ENCODE measurements around the gene NUDT4. TPM values are rescaled to one million over a fixed set of nuclear protein-coding genes. Genes with fewer than 3 reads are reported as not detected.
A peak's percentile ranks its signal among the peaks of the same experiment; 100 is the strongest.
"Not testable (repeated sequence)": the region's sequence is repeated elsewhere in the genome, so short reads cannot be mapped to it uniquely, and the experiment has no call there.

NUDT4 gene
- total RNA-seq, 2 experiments from 2014 or later, result 26.4 to 32.4 TPM

DNA sequence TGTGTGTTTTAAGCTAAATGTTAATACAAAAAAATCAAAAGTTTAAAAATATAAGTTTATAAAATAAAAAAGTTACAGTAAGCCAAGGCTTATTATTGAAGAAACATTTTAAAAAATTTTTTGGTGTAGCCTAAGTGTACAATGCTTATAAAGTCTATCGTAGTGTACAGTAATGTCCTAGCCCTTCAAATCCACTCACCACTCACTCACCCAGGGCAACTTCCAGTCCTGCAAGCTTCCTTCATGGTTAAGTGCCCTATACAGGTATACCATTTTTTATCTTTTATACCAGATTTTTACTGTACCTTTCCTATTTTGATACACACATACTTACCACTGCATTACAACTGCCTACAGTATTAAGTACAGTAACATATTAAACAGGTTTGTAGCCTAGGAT is 52.1 kb downstream of the NUDT4 start:
- peaks cover 100% of the 10 kb centered on the region for H3K79me2 ChIP-seq (ENCODE audit: insufficient read depth, low read depth, low read length)
- no TSS peak for BruUV-seq (replicated peaks)
- H3K4me3 ChIP-seq (ENCODE audit: low read depth, low read length, poor library complexity, severe bottlenecking), result no peak overlapping the region
- peaks cover 68% of the 10 kb centered on the region for H4K20me1 ChIP-seq (ENCODE audit: insufficient read depth, low read length)
- ChIA-PET CTCF (ENCODE audit: unreplicated experiment) (interaction anchor here (0.8 kb wide), 1 partner anchor 10 kb away, joined by 3 read pairs; no protein-coding TSS in a partner anchor), POLR2A (interaction anchor here (0.6 to 1.1 kb wide), 2 partner anchors 8 to 122 kb away, joined by 3 to 8 read pairs; no protein-coding TSS in a partner anchor)
- no peaks in the 10 kb centered on the region for H3K9me2 ChIP-seq (ENCODE audit: insufficient read depth, low read length)
- no peak overlapping the region for H2AFZ ChIP-seq (ENCODE audit: low read length)
- TF ChIP-seq, protein P1, sequence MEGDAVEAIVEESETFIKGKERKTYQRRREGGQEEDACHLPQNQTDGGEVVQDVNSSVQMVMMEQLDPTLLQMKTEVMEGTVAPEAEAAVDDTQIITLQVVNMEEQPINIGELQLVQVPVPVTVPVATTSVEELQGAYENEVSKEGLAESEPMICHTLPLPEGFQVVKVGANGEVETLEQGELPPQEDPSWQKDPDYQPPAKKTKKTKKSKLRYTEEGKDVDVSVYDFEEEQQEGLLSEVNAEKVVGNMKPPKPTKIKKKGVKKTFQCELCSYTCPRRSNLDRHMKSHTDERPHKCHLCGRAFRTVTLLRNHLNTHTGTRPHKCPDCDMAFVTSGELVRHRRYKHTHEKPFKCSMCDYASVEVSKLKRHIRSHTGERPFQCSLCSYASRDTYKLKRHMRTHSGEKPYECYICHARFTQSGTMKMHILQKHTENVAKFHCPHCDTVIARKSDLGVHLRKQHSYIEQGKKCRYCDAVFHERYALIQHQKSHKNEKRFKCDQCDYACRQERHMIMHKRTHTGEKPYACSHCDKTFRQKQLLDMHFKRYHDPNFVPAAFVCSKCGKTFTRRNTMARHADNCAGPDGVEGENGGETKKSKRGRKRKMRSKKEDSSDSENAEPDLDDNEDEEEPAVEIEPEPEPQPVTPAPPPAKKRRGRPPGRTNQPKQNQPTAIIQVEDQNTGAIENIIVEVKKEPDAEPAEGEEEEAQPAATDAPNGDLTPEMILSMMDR (conservative IDR thresholded peaks at IDR 0.05; ENCODE audit: low read length), result no peak
- no peak for TF ChIP-seq EZH2phosphoT487 (IDR thresholded peaks at IDR 0.05; ENCODE audit: borderline replicate concordance, low read depth, low read length)
- peaks cover 14% of the 10 kb centered on the region; the same call in 1 of the 2 replicates for H3K9me3 ChIP-seq (ENCODE audit: low read length)
- H3K36me3 ChIP-seq (ENCODE audit: insufficient read depth, low read length), result peaks cover 55% of the 10 kb centered on the region
- no peak for DNase-seq (ENCODE audit: low spot score)
- H3K4me2 ChIP-seq (ENCODE audit: low read length), result no peak overlapping the region
- peaks cover 81% of the 10 kb centered on the region for H3K4me1 ChIP-seq (ENCODE audit: insufficient read depth, low read length, poor library complexity, severe bottlenecking)
- no peak overlapping the region for H3K27ac ChIP-seq (ENCODE audit: low read depth, low read length, poor library complexity, severe bottlenecking)
- intact Hi-C loops (cut with micrococcal nuclease; ENCODE audit: unreplicated experiment), result no loop called here

DNA sequence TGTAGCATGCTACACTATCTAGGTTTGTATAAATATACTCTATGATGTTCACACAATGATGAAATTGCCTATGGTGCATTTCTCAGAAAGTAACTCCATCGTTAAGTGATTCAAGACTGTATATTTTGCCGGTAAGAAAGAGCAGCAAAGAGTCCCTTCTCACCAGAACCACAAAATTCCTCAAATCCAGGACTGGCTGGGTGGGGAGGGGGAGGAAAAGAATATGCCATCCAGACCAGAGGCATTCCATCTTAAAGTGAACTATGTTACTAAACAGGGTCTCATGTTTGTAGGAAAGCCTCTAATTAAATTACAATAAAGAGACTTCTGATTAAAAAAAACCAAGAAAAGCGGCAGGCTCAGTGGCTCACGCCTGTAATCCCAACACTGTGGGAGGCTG is 52.6 kb downstream of the NUDT4 start:
- no peak for TF ChIP-seq EZH2phosphoT487 (IDR thresholded peaks at IDR 0.05; ENCODE audit: borderline replicate concordance, low read depth, low read length)
- TF ChIP-seq, protein P1 (conservative IDR thresholded peaks at IDR 0.05; ENCODE audit: low read length), result no peak
- ChIA-PET POLR2A (interaction anchor here (0.6 to 1.1 kb wide), 2 partner anchors 8 to 122 kb away, joined by 3 to 8 read pairs; no protein-coding TSS in a partner anchor), CTCF (ENCODE audit: unreplicated experiment) (no interaction called here)
- Histone ChIP-seq H3K4me3 (ENCODE audit: low read depth, low read length, poor library complexity, severe bottlenecking) (no peak overlapping the region), H3K79me2 (ENCODE audit: insufficient read depth, low read depth, low read length) (peaks cover 100% of the 10 kb centered on the region), H3K36me3 (ENCODE audit: insufficient read depth, low read length) (peaks cover 55% of the 10 kb centered on the region), H2AFZ (ENCODE audit: low read length) (no peak overlapping the region), H3K27ac (ENCODE audit: low read depth, low read length, poor library complexity, severe bottlenecking) (no peak overlapping the region), H3K9me2 (ENCODE audit: insufficient read depth, low read length) (no peaks in the 10 kb centered on the region), H3K9me3 (ENCODE audit: low read length) (peaks cover 14% of the 10 kb centered on the region; the same call in 1 of the 2 replicates), H3K4me2 (ENCODE audit: low read length) (no peak overlapping the region), H4K20me1 (ENCODE audit: insufficient read depth, low read length) (peaks cover 63% of the 10 kb centered on the region), H3K4me1 (ENCODE audit: insufficient read depth, low read length, poor library complexity, severe bottlenecking) (peaks cover 81% of the 10 kb centered on the region)
- no peak for DNase-seq (ENCODE audit: low spot score)
- intact Hi-C loops (cut with micrococcal nuclease; ENCODE audit: unreplicated experiment), result no loop called here
- BruUV-seq (replicated peaks), result no TSS peak

DNA sequence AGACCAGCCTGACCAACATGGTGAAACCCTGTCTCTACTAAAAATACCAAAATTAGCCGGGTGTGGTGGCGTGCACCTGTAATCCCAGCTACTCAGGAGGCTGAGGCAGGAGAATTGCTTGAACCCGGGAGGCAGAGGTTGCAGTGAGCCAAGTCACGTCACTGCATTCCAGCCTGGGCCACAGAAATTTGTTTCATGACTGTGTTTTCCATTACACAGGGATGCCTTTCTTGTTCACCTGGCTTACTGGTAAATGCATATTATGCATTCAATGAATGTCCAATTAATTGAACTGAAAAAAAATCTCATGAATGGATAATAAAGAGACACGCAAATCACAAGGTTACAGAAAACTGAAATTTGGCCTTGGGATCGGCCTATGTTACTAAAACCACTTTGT is 54.3 kb downstream of the NUDT4 start:
- H3K27ac ChIP-seq (ENCODE audit: low read depth, low read length, poor library complexity, severe bottlenecking); H2AFZ ChIP-seq (ENCODE audit: low read length); DNase-seq (ENCODE audit: low spot score); BruUV-seq (replicated peaks); H3K4me3 ChIP-seq (ENCODE audit: low read depth, low read length, poor library complexity, severe bottlenecking); H3K9me2 ChIP-seq (ENCODE audit: insufficient read depth, low read length); intact Hi-C loops (cut with micrococcal nuclease; ENCODE audit: unreplicated experiment): not testable (repeated sequence)
- H3K79me2 ChIP-seq (ENCODE audit: insufficient read depth, low read depth, low read length), result peaks cover 100% of the 10 kb centered on the region
- peaks cover 55% of the 10 kb centered on the region for H3K36me3 ChIP-seq (ENCODE audit: insufficient read depth, low read length)
- H3K4me2 ChIP-seq (ENCODE audit: low read length), result 0 out of 2 replicates have a peak overlapping the region, but pooled peaks have one; percentile 9
- peaks cover 81% of the 10 kb centered on the region for H3K4me1 ChIP-seq (ENCODE audit: insufficient read depth, low read length, poor library complexity, severe bottlenecking)
- peaks cover 57% of the 10 kb centered on the region for H4K20me1 ChIP-seq (ENCODE audit: insufficient read depth, low read length)
- CTCF ChIA-PET (ENCODE audit: unreplicated experiment), result interaction anchor here (1.2 kb wide), 1 partner anchor 9 kb away, joined by 3 read pairs; no protein-coding TSS in a partner anchor
- POLR2A ChIA-PET, result interaction anchor here (0.7 to 1.5 kb wide), 4 partner anchors 10 to 440 kb away, joined by 4 to 6 read pairs (median 4); no protein-coding TSS in a partner anchor
- H3K9me3 ChIP-seq (ENCODE audit: low read length), result peaks cover 14% of the 10 kb centered on the region; the same call in 1 of the 2 replicates
